HG02610 (cell line): ENCODE measurements around the gene ZNF391.
"Not testable (repeated sequence)": the region's sequence is repeated elsewhere in the genome, so short reads cannot be mapped to it uniquely, and the experiment has no call there.

Source experiments
- ATAC-seq: cut with Tn5 transposase; IDR thresholded peaks from one replicate; pipeline ENCODE4 v1.9.1; 2021; ENCODE audit warnings: mild to moderate bottlenecking, moderate library complexity; ENCODE audit not compliant: unreplicated experiment

The ZNF391 gene

DNA sequence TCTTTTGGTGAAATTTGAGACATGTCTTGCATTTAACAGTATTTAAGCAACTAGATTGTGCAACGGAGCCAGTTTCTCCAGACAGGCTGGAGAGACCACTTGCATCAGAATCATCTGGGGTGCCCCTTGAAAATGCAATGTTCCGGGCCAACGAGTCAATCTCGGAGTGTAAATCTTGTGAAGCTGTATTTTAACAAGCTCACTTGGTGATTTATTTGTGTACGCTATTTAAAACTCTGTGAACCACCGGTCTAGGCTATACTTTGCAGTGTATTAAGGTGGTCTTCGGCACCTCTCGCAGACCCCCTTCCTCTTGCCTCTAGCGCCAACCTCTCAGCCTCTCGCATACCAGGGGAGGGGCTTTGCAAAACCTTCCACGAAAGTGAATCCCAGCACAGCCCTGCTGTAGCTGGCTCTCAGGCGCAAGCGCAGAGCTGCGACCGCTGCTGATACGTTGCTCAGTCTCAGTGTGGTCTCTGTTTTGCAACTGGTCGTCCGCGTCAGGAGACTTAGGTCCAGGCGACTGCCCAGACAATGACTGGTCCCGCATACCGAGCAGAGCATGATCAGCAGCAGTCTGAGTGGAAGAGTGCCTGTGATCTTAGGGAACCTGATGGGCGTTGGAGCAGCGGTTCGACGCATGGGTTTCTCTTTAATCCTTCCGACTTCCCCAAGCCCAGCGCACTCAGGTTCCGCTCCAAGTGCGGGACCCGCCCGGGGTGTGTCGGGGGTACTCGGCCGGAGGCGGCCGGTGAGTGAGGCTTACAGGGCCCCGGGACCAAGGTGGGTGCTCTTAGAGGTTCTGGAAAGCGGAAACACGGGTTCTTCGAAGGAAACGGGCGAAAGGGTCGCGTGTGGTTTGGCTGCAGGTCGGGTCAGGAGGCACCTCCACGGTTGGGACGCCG, at the start of gene ZNF391:
TSS of gene ZNF391 (plus strand) at position 467 of the 905 bp plus-strand sequence. CDS start 11,612 bp downstream, outside the sequence.
- ATAC-seq = peak; percentile 90

DNA sequence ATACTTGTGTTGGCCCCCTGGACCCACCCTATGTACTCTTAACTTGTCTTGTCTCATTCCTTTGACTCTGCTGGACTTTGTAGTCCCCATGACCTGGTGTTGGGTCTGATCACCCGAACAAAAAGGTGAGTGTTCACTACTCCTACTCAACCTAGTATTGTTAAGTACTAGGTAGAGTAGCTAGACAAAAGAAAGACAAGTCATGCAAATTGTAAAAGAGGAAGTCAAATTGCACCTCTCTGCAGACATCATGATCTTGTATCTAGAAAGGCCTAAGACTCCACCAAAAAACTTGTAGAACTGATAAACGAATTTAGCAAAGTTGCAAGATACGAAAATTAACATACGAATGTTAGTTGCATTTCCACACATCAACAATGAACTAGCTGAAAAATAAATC, 35.7 kb upstream of the ZNF391 start:
- ATAC-seq = no peak

DNA sequence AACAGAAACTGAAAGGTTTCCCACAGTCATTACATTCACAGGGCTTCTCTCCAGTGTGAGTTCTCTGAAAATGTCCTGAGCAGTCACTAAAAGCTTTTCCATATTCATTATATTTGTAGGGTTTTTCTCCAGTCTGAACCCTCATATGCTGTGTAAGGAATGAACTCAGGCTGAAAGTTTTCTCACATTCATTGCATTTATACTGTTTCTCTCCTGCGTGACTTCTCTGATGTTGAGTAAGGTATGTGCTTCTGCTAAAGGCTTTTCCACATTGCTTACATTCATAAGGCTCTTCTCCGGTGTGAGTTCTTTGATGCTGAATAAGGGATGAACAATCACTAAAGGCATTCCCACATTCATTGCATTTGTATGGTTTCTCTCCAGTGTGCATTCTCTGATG, 29.8 kb upstream of the ZNF391 start:
- no peak for ATAC-seq

DNA sequence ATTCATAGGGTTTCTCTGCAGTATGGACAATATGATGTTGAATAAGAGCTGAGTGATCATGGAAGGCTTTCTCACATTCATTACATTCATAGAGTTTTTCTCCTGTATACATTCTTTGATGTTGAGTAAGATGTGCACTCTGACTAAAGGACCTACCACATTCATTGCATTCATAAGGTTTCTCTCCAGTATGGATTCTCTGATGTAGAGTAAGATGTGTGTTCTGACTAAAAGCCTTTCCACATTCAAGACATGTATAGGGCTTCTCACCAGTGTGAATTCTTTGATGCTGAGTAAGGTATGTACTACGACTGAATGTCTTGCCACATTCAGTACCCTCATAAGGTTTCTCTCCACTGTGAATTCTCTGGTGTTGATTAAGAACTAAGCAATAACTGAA, 29.3 kb upstream of the ZNF391 start:
- no peak for ATAC-seq

DNA sequence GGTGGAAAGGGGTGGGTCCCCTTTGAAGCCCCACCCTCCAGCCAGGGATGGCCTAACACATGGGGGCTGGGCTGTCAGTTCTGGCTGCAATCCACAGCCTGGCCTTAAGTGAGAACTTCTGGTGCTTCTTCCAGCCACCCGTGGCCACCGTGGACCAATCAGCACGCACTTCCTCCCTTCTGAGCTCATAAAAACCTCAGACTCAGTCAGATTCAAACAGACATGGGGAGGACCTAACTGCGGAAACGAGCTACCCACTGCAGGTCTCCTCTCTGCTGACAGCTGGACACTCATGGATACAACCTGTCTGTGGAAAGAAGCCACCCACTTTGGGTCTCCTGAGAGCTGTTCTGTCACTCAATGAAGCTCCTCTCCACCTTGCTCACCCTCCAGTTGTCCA, 20.4 kb upstream of the ZNF391 start:
- no peak for ATAC-seq

DNA sequence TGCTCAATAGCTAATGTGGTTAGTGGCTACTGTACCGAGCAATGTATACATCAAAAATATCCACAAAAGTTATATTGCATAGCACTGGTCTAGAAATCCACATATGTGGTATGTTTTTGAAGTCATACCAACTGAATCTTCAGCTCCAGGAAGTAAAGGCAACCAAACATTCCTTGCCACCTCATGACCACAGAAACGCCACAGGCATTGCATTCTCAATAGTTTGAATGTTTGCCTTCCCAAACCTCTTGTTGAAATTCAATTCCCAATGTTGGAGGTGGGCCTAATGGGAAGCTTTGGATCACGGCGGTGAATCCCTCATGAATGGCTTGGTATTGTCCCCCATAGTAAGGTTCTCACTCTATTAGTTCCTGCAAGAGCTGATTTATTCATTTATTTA, 18.2 kb upstream of the ZNF391 start:
- no peak for ATAC-seq

DNA sequence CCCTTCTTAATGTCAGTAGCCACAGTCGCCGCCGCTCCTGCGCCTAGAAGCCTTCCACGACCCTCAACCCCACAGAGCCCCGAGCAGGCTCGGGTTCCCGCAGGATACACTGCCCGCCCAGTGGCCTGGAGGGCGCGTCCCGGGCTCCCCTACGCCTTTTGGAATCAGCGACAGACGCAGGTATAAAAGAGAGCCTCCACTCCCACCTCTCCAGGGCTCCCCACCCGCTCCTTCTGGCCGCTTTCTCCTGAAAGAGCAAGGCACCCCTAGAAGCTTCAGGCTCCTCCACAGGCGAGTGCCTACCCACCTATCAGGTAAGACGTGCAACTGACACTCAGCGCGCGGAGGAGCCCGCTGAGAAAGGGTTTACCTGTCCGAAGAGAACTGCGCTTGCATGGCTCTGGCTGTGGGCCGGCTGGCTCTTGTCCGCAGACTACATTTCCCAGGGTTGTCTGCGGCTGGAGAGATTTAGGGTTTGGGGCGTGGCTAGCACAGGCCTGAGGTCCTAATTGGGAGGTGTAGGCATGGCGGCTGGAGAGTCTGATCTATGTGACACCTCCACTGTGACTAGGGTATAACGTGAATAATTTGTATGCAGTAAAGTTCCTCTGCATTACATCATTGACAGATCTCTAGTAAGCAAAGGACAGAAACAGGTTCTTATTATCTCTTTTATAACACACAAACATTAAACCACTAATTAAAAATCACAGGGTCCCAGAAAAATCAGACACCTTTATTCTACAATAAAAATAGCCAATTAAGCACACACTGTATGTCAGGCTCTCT, 13.5 kb upstream of the ZNF391 start:
- ATAC-seq = peak; percentile 41

DNA sequence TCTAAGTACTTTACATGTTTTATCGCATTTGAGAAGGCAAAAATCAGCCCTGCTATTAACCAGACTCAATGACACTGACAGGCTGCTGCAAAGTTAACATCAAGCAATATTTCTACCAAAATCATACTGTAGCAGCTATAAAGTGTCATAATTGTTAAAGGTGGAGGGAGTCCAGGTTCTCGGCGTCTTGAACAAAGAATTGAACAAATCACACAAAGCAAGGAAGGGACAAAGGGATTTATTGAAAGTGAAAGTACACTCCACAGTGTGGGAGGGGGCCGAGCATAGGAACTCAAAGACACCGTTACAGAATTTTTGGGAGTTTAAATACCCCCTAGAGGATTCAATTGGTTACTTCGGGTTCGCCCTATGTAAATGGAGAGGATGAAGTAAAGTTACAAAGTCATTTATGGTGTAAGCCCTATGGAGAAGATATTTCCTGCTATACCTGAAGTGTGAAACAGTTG, 12.9 kb upstream of the ZNF391 start:
- ATAC-seq = no peak

DNA sequence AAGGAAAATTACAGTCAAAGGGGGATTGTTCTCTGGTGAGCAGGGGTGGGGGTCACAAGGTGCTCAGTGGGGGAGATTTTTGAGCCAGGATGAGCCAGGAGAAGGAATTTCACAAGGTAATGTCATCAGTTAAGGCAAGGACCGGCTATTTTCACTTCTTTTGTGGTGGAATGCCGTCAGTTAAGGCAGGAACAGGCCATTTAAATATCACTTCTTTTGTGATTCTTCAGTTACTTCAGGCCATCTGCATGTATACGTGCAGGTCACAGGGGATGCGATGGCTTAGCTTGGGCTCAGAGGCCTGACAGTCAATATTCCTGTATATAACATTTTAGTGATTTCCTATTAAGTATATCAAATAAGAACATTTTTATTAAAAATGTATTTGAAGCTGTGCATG, 10.2 kb upstream of the ZNF391 start:
- not testable (repeated sequence) for ATAC-seq

DNA sequence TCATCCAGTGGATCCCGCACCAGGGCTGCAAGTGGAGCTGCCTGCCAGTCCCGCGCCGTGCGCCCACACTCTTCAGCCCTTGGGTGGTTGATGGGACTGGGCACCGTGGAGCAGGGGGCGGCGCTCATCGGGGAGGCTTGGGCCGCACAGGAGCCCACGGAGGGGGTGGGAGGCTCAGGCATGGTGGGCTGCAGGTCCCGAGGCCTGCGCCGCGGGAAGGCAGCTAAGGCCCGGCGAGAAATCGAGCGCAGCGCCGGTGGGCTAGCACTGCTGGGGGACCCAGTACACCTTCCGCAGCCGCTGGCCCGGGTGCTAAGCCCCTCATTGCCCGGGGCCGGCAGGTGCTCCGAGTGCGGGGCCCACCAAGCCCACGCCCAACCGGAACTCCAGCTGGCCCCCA, 7.6 kb upstream of the ZNF391 start:
- not testable (repeated sequence) for ATAC-seq

DNA sequence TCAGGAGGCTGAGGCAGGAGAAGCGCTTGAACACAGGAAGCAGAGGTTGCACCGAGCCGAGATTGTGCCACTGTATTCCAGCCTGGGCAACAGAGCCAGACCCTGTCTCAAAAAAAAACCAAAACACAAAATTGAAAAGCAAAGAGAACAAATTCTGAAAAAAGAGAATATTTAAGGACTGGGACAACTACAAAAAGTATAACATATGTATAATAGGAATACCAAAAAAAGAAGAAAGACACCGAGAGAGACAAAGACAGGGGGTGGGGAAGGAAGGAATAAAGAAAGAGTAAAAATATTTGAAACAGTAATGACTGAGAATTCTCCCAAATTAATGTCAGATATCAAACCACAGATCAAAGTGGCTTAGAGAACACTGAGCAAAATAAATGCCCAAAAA, 5.5 kb upstream of the ZNF391 start:
- no peak for ATAC-seq

DNA sequence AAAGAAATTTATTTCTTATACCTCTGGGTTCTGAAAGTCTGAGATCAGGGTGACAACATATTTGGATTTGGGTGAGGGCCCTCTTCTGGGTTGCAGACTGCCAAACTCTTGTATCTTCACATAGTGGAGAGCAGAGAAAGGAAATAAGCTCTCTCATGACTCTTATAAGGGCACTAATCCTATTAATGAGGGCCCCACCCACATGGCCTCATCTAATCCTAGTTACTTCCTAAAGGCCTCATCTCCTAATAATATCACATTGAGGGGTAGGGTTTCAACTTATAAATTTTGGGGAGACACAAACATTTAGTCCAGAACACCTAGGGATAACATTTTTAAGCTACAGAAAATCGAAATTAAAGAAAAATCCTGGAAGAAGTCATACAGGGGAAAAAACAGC, 5.1 kb upstream of the ZNF391 start:
- ATAC-seq = no peak

DNA sequence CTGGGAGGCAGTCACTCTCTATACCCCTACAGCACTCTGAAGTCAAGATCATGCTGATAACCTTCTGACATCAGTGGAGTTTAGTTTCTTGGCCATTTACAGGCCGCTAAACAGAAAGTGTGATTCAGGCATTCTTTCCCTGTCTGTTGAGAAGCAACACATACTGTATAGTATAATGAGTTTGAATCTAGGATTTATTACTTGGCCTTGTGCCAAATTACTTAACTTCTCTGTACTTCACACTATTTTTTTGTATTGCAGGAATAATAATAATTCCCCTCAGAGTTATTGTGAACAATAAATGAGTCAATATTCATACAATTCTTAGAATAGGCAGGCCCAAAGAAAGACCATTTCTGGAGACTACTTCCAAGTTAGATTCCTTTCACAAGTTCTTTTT, 4.1 kb downstream of the ZNF391 start:
- no peak for ATAC-seq

DNA sequence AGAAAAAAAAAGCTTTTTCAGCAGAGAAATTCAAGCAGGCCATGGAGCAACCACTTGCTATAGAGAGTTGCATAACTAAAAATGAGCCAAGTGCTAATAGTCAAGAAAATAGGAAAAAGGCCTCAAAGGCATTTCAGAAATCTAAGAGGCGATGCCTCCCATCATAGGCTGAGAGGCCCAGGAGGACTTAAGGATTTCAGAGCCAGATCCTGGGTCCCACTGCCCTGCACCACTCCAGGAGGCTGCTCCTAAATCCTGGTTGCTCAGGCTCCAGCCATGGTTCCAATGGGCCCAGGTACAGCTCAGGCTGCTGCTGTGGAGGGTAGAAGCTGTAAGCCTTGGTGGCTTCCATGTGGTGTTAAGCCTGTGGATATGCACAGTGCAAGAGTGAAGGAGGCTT, 5.5 kb downstream of the ZNF391 start:
- no peak for ATAC-seq

DNA sequence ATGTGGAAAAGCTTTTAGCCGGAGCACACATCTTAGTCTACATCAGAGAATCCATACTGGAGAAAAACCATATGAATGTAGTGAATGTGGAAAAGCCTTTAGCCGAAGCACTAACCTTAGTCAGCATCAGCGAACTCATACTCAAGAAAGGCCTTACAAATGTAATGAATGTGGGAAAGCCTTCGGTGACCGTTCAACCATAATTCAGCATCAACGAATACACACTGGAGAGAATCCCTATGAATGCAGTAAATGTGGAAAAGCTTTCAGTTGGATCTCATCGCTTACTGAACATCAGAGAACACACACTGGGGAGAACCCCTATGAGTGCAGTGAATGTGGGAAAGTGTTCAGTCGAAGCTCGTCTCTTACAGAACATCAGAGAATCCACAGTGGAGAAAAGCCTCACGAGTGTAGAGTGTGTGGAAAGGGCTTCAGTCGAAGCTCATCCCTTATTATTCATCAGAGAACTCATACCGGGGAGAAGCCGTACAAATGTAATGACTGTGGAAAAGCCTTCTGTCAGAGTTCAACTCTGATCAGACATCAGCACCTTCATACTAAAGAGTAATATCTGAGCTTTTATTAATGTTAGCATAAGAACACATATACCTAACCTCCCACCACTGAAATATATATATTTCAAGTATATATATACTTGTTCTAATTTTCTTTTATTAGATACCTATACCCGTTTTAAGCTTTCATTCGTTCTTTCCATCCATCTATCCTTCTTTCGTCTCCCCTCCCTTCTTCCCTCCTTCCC, 12.5 kb downstream of the ZNF391 start:
- no peak for ATAC-seq

DNA sequence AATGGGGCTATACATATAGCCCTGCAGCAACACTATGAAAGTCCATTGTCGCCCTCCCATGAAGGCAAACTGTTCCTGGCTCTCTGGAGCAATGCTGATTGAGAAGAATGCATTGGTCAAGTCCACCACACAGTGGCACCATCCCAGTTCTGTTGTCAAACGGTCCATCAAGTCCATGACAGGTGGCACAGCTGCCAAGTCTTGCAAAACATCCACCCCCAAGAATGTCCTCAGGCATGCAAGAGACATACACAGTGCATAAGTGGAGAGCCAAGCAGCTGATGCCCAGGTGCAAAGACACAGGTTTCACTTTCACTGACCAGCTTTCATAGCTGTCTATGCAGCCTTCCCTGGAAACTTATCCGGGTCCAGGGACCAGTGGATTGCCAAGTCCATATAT, 17.5 kb downstream of the ZNF391 start:
- ATAC-seq = no peak

DNA sequence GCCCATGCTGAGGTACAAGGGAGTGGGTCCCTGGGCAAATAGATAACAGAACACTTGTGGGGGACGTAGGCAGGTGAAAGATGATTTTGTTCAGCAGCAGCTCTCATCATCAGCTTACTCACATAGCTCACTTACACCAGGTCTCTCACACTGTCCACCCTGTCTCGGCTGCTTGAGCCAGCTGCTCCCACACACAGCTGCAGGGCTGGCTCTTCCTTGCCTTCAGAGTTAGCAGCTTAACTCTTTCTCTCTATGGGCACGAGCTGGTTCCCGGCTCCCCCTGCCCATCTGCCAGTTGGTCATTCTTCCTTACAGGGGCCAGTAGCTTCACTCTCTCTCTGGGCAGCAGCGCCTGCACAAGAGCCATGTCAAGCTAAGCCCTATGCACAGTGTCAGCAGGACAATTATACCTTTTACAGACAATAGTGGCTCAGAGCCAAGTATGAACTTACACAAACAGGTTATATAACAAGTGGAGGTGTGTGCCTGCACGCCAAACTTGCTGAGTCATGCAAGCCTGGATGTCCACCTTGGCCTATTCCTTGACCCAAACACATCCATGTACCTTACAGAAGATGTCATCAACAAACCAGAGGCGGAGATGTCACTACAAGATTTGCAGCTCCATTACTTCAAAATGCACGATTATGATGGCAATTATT, 18.7 kb downstream of the ZNF391 start:
- ATAC-seq = no peak

DNA sequence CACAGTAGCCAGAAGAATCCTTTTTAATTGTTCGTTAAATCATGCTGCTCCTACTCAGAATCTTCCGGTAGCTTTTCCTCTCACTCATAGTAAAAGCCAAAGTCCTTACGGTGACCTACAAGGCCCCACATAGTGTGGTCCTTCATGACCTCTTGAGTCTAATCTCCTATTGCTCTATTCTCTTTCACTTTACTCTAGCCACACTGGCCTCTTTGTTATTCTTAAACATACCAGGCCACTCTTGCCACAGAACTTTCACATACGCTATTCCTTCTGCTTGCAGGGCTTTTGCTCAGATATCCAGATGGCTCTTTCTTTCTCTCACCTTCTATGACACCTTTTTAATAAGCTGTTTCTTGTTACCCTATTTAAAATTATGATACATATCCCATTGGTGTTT, 25.7 kb downstream of the ZNF391 start:
- ATAC-seq = no peak

DNA sequence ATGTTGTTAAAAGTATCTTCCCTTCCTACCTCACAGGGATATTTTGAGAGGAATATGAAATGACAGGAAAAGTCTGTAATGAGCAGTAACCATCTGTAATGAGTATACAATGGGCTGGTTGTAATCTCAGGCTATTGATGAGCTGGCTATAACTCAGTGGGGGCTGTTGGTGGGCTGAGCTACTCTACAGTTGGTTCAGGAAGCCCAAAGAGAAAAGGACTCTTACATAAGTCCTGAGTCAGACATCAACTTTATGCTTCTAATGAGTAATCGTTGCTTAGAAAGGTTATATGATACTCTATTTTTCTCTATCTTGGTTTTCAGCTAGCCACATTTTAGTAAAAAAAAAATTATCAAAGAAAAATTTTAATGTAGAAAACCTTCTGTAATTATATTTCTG, 26.4 kb downstream of the ZNF391 start:
- no peak for ATAC-seq

DNA sequence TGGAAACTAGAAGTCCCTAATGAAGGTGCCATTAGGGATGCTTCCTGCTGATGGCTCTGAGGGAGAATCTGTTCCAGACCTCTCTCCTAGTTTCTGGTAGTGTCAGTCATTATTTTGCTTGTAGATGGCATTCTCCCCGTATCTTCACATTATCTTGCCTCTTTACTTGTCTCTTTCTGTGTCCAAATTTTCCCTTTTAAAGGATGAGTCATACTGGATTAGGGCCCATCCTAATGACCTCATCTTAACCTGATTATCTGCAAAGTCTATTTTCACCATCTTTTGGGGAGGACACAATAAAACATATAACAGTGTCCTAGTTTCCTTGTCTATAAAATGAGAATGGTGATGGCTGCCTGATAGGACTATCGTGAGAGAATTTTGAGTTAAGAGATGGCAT, 27.3 kb downstream of the ZNF391 start:
- ATAC-seq = no peak

DNA sequence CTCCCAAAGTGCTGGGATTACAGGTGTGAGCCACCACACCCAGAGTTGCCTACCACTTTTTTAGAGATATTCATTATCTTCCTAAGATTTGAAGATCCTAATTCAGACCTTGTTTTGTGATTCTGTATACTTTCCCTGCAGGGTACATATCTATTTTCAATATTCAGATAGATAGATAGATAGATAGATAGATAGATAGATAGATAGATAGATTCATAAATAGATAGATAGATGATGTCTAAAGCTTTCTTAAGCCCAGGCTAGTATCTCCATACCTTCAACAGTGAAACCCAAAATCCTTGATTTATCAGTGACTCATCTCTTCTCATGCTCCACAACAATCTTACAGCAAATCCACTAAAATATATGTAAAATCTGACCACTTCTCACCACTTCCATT, 30.8 kb downstream of the ZNF391 start:
- no peak for ATAC-seq
